Stimulated activated CD8-positive, alpha-beta memory T cell treated with anti-CD3 and anti-CD28 coated beads, Interleukin-15, amount 100 ng/mL, for 4 hours (primary cell): Measurements from ENCODE around the gene ZNF44.

Source experiments
- DNase-seq, 2 donors: peaks; one replicate each; pipeline ENCODE4 v3.0.0-alpha.2; 2020; ENCODE audit warnings: low read depth in 2 of 2

ZNF44 gene

DNA sequence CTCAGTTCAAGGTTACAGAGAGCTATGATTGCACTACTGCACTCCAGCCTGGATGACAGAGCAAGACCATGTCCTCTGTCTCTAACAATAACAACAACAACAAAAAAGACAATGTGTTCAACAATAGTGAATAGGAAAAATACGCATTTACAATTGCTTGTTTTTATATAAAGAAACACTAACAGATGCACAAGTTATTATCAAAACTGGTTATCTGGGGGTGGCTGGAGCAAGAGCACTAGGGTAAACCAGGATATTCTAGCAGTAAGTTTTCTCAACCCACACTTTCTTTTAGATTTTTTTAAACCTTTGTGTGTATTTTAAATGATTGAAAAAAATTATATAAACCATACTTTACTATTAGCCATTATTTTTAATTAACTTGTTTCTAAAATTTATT lies 33.1 kb downstream of the ZNF44 start:
- no peak for DNase-seq

DNA sequence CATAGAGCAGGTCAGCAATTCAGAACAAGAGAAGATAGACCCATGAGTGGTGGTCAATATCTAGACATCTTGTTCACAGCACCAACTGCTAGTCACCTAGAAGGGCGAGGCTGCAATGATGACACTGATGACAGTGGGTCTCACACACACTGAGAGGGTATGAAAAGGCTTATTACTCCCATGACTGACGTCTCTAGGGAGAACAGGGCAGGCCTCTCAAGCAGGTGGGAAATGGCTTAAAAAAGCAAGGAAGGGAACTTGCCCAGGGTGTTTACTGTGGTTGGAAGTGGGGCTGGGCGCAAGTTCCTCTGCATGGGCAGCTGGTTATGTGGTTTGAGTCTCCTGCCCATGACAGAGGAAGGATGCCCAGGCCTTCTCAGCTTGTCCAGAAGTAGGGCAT lies 33.8 kb downstream of the ZNF44 start:
- DNase-seq: no peak

DNA sequence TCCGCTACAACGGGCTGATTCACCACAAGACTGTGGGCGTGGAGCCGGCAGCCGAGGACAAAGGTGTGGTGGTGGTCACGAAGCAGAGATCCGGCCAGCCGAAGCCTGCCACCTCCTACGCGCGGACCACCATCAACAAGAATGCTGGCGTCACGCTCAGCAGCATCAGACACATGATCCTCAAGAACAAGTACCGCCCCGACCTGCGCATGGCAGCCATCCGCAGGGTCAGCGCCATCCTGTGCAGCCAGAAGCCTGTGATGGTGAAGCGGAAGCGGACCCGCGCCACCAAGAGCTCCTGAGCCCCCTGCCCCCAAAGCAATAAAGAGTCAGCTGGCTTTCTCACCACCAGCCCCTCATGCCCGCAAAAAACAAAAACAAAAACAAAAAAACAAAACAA lies 34.4 kb downstream of the ZNF44 start:
- no peak for DNase-seq

DNA sequence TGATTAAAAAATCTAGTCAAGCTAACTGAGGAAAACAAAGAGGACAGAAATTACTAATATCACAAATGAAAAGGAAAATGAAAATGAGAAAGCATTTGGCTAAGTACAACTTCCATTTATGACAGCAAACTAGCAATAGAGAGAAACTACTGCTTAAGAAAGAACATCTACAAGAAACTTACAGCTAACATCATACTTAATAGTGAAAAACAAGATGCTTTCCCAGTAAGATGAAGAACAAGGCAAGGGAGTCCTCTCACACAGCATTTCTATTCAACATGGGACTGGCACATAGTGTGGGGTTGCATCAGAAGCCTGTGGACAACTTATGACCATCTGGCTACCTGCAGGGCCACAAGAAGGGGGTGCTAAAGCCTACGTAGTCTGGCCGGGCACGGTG lies 39.3 kb downstream of the ZNF44 start:
- DNase-seq: no peak

DNA sequence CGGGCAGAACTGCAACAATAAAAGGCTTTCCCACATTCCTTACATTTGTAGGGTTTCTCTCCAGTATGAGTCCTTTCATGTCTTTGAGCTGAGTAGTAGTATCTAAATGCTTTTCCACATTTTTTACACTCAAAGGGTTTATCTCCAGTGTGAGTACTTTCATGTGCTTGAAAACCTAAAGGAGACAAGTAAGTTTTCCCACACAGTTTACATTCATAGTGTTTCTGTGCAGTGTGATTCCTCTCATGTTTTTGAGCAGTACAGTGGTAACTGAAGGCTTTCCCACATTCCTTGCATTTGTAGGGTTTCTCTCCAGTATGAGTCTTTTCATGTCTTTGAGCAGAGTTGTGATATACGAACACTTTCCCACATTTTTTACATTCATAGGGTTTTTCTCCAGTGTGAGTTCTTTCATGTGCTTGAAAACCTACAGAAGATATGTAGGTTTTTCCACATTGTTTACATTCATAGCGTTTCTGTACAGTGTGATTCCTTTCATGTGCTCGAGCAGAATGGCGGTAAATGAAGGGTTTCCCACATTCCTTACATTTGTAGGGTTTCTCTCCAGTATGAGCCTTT lies 47.0 kb downstream of the ZNF44 start:
- DNase-seq: no peak

DNA sequence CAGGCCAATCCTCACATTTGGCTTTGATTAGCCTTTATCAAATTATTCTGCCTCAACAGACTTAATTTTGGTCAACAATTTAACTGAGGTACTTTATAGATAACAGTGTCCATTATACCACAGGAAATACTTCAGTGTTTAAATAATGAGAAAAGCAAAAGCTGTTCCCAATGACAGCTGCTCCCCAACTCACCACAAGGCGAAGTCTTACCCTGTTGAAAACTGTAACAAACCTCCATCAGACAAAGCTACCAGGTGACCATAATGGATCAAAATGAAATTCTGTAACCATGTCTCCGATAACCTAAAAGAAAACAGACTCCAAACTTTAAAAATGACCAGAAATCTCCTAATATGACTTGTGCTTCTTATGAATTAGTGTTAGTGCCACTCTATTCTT lies 50.3 kb downstream of the ZNF44 start:
- no peak for DNase-seq

DNA sequence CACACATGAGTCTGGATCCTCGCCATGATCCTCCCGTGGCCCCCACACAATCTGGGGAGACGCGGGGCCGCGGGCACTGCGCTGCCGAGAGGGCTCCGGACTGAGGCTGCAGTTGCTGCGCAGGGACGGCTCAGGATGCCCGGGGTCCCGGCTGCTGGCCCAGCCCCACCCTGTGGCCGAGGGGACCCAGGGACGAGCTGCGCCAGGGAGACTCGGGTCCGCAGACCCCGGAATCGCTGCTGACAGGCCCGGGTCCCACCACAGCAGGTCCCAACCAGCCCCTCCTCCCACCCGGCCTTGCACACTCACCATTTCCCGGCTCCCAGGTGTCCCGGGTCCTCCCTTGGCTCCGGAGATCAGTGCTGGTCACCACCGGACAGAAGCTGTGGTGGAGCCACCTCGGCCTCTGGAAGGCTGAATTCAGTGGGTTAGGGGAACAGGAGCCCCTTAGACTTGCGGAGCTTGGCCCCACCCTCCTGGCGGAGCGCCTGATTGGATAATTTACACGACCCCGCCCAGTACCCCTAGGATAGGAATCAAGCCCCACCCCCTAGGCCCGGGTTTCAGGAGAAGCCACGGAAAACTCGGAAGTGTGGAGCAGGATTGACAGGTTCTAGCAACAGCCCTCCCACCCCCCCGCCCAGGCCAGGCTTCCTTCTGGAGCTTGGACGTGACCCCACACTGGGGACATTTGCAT lies 57.4 kb downstream of the ZNF44 start:
- DNase-seq: no peak

DNA sequence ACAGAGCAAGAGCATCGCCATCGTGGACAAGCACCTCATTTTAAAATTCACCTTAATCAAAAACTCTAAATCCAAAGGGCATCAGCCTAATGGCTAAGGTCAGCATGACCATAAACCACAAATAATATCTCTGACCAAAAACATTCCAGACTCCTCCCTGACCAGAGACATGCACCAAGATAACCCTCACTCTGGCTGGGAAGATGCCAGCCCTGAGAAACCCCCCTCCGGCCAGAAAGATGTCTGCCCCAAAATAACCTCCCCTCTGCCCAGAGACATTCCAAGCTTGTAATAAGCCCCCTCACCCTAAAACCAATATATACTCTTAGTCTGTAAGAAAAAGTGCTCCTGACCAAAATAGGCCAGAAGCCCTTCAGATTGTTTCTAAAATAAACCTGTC lies 61.7 kb downstream of the ZNF44 start:
- no peak for DNase-seq

DNA sequence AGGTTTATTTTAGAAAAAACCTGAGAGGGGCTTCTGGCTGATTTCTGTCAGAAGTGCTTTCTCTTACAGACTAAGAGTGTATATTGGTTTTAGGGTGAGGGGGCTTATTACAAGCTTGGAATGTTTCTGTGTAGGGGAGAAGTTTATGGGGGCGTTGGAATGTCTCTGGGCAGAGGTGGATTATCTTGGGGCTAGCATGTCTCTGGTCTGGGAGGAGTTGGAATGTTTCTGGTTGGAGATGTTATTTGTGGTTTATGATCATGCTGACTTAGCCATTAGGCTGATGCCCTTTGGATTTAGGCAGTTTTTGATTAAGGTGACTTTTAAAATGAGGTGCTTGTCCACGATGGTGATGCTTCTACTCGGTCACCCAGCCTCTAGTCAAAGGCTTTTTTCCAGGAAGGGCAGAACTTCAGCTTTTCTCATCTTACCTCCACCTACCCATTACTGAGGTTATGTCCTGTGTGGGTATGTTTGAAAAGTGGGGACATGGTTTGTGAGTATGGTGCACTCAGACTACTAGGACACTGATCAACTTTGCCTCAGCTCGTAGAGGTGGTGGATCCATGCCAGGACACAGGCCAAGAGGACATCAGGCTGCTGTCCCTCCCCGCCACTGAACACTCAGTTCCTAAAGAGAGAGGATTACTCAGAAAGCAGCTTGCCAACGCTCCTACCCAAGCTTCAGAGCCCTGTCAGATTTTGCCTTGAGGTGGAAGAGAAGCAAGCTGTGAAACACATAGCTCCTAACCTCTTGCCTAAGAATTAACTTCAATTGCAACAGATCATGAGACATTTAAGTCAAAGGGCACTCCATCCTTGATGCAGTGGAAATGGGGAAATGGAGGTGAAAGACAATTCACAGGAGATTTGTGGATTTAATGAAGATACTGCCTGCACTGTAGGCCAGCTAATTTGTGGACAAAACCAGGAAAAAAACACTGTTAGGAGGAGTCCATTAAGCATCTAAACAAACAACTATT lies 63.6 kb downstream of the ZNF44 start:
- DNase-seq: no peak

DNA sequence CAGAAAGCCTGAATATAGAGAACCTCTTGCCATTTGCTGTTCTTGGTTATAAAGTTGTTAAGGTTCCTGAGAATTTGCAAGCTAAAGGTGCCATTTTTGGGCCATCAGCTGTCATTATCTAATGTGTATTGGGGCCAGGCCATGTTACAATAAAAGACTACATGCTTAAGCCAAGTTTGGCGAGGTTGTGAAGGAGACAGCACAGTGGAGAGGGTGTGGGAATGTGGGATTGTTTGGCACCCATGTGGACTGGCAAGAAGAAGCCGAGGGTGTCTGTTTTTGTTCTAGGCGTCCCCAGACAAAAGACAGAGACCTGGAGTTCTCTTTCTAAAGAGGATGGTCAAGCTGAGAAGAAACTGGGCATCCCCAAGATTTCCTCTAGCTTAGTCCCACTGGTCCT lies 64.7 kb downstream of the ZNF44 start:
- DNase-seq: no peak

DNA sequence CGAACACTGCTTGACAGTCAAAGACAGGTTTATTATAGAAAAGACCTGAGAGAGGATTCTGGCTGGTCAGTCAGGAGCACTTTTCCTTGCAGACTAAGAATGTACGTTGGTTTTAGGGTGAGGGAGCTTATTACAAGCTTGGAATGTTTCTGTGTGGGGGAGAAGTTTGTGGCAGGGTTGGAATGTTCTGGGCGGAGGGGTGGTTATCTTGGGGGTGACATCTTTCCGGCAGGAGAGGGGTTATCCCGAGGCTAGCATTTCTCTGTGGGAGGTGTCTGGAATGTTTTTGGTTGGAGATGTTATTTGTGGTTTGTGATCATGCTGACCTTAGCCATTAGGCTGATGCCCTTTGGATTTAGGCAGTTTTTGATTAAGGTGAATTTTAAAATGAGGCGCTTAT lies 70.0 kb downstream of the ZNF44 start:
- DNase-seq: no peak

DNA sequence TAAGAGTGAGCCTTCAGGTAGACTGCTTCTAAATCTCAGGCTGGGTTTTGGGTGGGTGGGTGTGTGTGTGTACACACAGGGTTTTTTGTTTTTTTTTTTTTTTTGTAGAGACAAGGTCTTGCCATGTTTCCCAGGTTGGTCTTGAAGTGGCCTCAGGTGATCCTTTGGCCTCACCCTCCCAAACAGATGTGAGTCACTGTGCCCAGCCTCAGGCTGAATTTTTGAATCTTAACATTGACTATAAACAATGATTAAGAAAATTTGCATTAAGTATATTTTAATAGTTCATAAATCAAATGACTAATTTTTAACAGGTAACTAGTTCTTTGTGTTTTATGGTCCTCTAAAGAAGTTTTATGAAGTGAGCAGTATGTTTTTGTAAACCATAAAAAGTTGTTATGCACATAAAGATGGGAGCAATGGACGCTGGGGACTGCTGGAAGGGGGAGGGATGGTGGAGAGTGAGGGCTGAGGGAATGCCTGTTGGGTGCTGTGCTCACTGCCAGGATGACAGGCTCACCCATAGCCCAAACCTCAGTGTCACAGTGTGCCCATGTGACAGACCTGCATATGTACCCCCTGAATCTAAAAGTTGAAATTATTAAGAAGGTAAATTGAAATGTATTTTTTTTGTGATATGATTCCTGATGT lies 71.6 kb downstream of the ZNF44 start:
- no peak for DNase-seq
